Activated naive CD4-positive, alpha-beta T cell (primary cell): ENCODE measurements around the gene IL2RG.
A peak's percentile ranks its signal among the peaks of the same experiment; 100 is the strongest.

Experiments
- DNase-seq, 4 experiments: peaks; one replicate each; lab custom pipeline; 2025; lab: John Stamatoyannopoulos, UW

Gene IL2RG

GRCh38 chrX:71107762-71108360 lies 3.5 kb downstream of the IL2RG start:
- DNase-seq = peak in 2 of 4 experiments; percentile 1 to 29

- DNase-seq = no peak
These were observed 4.1 kb downstream of the IL2RG start for GRCh38 chrX:71107245-71107644.

- DNase-seq = no peak
These were observed 5.0 kb downstream of the IL2RG start, which contains the start of gene CXorf65 for GRCh38 chrX:71106427-71106826. Gene CXorf65 (minus strand): TSS chrX:71106740. CDS start chrX:71106556, 184 bp downstream.

- DNase-seq = no peak
These were observed 5.7 kb downstream of the IL2RG start for GRCh38 chrX:71105628-71106027.

- peak in 3 of 4 experiments; percentile 10 to 42 (median 17) for DNase-seq
These were observed 8.0 kb downstream of the IL2RG start for GRCh38 chrX:71103110-71103983.

- DNase-seq = no peak
These were observed 9.1 kb downstream of the IL2RG start for GRCh38 chrX:71102292-71102691.

- DNase-seq = peak in 1 of 4 experiments; percentile 12
These were observed 10.5 kb downstream of the IL2RG start for GRCh38 chrX:71100581-71101505.

- DNase-seq = no peak
These were observed 11.6 kb downstream of the IL2RG start for GRCh38 chrX:71099736-71100135.

- DNase-seq = no peak
These were observed 12.3 kb downstream of the IL2RG start for GRCh38 chrX:71098951-71099506.

GRCh38 chrX:71098302-71098701 lies 13.1 kb downstream of the IL2RG start:
- peak; percentile 4 to 72 (median 44) for DNase-seq

GRCh38 chrX:71096760-71097032 lies 14.7 kb downstream of the IL2RG start:
- DNase-seq = peak in 1 of 4 experiments; percentile 26

- peak in 1 of 4 experiments; percentile 26 for DNase-seq
These were observed 15.2 kb downstream of the IL2RG start for GRCh38 chrX:71095981-71096759.

GRCh38 chrX:71095555-71095980 lies 15.8 kb downstream of the IL2RG start, which contains the start of gene FOXO4:
Gene FOXO4 (plus strand): TSS chrX:71095851. CDS start chrX:71096529, 678 bp downstream.
- peak; percentile 58 to 79 (median 70) for DNase-seq

GRCh38 chrX:71095033-71095432 lies 16.3 kb downstream of the IL2RG start:
- DNase-seq = no peak

GRCh38 chrX:71091263-71091662 lies 20.1 kb downstream of the IL2RG start:
- no peak for DNase-seq

GRCh38 chrX:71085900-71086299 lies 25.5 kb downstream of the IL2RG start:
- DNase-seq = no peak

GRCh38 chrX:71082822-71083221 lies 28.6 kb downstream of the IL2RG start:
- DNase-seq = no peak

- no peak for DNase-seq
These were observed 29.2 kb downstream of the IL2RG start for GRCh38 chrX:71082124-71082647.

GRCh38 chrX:71081330-71082123 lies 29.9 kb downstream of the IL2RG start:
- no peak for DNase-seq

GRCh38 chrX:71070531-71070930 lies 40.8 kb downstream of the IL2RG start:
- DNase-seq = no peak
